NCI-H2196 treated with DMSO at 0.1 percent for 48 hours (cell line): ENCODE measurements around the gene SCG5.
A peak's percentile ranks its signal among the peaks of the same experiment; 100 is the strongest.
"Not testable (repeated sequence)": the region's sequence is repeated elsewhere in the genome, so short reads cannot be mapped to it uniquely, and the experiment has no call there.

ENCODE experiments used
- DNase-seq: peaks from one replicate; lab custom pipeline; 2025; ENCODE audit not compliant: unreplicated experiment; lab: John Stamatoyannopoulos, UW

The SCG5 gene

GRCh38 chr15:32641517-32642059, at the start of gene SCG5:
Gene SCG5, plus strand, starts transcription at chr15:32641710. Its CDS starts 1,883 bp downstream, at chr15:32643593.
- no peak for DNase-seq

DNA sequence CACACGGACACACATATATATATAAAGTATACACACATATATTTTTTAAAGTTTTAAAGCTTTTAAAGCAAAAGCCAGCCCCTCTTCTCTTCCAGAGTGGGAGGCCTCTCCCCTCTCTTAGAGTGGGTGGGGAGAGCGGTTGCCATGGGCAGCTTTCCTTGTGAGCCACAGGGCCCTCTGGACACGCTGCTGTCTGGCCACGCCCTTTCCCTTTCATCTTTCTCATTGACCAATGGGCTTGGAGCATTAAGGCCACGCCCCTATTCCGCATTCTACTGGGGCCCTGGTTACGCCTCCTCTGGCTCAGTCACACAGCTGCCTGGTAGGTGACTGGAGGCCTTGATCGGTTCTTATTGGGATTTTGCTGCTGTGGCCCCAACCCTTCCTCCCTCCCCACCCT, 48.4 kb upstream of the SCG5 start, which contains the start of gene GOLGA8N:
TSS of gene GOLGA8N (plus strand) at position 306 of the 400 bp plus-strand sequence.
- DNase-seq: not testable (repeated sequence)

DNA sequence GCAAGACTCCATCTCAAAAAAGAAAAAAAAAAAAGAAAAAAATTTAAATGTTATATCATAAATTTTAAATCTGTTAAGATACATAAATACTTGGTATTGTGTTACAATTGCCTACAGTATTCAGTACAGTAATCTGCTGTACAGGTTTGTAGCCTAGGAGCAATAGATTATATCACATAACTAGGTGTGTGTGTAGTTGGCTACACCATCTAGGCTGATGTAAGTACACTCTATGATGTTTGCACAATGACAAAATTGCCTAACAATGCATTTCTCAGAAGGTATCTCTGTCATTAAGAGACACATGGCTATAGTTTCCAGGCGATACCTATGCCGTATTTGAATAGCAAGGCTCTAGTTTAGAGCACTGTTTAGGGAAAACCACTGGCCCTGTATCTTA, 32.0 kb upstream of the SCG5 start:
- not testable (repeated sequence) for DNase-seq

- DNase-seq: not testable (repeated sequence)
Observed at GRCh38 chr15:32610719-32611118, 30.8 kb upstream of the SCG5 start.

- DNase-seq: not testable (repeated sequence)
Observed at GRCh38 chr15:32614712-32615050, 26.8 kb upstream of the SCG5 start.

DNA sequence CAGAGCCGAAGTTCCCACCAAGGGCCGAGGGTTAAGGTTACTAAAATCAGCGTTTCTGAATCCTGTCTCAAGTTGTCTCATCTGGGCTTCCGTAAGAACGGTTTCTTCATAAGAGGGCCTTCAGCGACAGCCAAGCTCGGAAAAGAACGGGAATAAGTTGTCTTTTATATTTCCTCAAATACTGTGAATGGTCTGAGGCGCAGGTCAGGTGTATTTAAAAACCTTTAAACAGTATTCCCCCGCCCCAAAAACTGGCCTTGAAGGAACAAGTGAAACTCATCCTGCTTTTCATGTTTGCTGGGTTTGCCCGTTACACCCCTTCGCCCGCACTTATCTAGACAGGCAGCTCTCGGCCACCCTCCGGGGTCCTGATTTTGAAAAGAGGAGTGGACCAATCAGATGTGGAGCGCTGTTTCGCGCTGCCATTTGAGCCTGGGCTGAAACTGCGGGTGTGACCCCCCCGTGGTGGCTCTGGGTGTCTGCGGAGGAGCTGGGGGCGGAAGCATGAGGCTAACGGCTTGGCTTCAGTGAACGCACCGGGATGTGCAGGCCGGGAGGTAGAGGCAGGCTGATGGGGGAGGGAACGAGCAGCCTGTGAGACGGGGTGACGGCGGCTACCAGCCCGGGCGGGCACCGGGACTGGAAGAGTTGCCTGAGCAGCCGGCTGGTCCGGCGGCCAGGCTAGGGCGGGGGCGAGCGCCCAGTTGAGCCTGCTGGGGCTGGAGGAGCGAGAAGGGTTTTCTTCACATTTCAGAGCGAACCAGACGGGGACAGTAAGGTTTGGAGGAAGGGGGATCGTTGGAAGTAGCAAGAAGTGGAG, 26.2 kb upstream of the SCG5 start, which contains the start of gene ARHGAP11A:
TSS of gene ARHGAP11A (plus strand) at position 454 of the 820 bp plus-strand sequence. CDS start 708 bp downstream, outside the sequence.
- not testable (repeated sequence) for DNase-seq

- DNase-seq: not testable (repeated sequence)
Observed at GRCh38 chr15:32615871-32616426, 25.6 kb upstream of the SCG5 start.

- no peak for DNase-seq
Observed at GRCh38 chr15:32636410-32636809, 5.1 kb upstream of the SCG5 start.

DNA sequence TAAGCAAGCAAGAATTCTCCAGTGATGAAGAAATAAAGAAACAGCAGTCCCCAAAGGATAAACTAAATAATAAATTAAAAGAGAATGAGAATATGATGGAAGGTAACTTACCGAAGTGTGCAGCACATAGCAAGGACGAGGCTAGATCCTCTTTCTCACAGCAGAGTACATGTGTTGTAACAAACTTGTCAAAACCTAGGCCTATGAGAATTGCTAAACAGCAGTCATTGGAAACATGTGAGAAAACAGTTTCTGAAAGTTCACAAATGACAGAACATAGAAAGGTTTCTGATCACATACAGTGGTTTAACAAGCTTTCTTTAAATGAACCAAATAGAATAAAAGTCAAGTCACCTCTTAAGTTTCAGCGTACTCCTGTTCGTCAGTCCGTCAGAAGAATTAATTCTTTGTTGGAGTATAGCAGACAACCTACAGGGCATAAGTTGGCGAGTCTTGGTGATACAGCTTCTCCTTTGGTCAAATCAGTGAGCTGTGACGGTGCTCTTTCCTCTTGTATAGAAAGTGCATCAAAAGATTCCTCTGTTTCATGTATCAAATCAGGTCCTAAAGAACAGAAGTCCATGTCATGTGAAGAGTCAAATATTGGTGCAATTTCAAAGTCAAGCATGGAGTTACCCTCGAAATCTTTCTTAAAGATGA, 4.5 kb upstream of the SCG5 start:
- no peak for DNase-seq

- no peak for DNase-seq
Observed at GRCh38 chr15:32637704-32638103, 3.8 kb upstream of the SCG5 start.

GRCh38 chr15:32642667-32643435, 1.3 kb downstream of the SCG5 start:
- DNase-seq: no peak

- no peak for DNase-seq
Observed at GRCh38 chr15:32643907-32644445, 2.5 kb downstream of the SCG5 start.

DNA sequence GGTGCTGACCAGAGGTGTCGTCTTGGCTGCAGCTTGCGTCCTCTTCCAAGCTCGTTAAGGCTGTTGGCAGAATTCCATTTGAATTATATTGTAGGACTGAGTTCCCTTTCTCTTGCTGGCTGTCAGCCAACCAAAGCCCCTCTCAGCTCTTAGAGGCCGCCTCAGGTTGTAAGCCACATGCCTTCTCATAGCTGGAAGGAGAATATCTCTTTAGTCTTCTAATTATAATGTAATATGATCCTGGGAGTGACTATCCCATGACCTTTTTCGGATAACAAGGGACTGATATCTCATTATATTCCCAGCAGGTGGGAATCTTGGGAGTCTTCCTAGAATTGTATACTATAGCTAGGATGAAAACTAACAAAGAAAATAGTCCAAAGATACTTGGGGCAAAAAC, 4.8 kb downstream of the SCG5 start:
- no peak for DNase-seq

- DNase-seq: no peak
Observed at GRCh38 chr15:32649342-32649741, 7.8 kb downstream of the SCG5 start.

- peak; percentile 18 for DNase-seq
Observed at GRCh38 chr15:32651229-32651837, 9.8 kb downstream of the SCG5 start.

- DNase-seq: no peak
Observed at GRCh38 chr15:32652178-32652577, 10.7 kb downstream of the SCG5 start.

DNA sequence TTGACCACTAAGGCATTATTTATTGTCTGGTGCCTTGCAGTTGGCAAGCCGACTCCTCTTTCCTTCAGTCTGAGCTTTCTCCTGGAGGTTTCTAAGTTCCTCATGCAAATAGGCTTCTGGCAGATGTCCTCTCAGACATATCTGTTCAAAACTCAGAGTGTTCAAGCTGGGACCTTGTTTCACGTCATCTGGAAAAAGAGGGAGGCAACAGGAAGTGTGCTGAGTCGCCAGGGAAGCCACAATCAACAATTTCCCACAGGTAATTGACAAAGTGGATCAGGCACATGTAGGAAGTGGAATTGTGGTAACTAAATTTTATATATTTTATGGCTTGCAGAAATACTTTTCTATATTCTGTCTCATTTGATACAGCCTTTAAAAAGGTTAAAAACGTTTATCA, 14.6 kb downstream of the SCG5 start:
- DNase-seq: no peak

GRCh38 chr15:32656496-32656895, 15.0 kb downstream of the SCG5 start:
- DNase-seq: no peak

DNA sequence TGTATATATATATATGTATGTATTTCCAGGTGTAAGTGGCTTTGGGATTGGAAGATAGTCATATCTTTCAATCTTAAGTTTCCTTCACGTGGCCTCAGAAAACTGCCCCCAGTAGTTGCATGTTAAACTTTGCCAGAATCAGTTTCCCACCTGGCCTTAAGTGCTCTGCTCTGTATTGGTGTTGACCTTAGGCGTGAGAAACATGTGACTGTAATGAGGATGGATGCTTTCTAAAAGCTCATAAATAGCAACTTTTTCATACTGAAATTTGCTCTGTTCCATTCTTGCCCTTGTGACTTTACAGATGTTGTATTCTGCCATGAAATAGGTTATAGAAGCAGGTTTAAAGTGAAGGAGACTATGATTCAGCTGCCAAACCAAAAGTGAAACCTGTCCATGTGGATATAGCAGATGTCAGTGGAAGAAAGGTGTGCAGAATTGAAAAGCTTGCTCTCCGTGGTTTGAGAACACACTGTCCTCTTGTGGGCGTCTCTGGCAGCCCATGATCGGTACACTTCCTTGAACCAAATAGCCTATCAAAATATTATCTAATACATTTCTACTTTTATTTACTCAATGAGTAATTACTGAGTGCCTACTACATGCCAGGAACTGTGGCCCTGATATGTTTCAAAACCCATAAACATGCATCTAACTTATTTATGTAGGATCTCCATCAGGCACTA, 15.8 kb downstream of the SCG5 start:
- peak; percentile 13 for DNase-seq

DNA sequence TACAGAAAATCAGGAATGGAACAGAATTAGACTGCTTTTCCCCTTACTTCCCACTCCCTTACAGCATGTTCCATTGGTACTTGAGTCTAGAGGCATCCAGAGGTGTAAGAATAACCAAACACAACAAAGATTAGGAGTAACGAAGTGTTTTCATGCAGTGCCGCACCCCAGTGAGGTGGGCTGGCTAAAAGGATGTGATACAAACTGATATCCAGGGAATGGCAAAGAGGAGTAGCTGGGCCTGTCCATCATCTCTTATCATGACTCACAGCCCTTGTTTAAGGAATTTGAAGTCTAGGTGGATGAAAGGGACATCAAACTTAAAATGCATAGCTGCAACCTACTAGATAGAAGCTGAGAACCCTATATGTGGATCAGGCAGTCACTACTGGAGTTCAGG, 16.4 kb downstream of the SCG5 start:
- no peak for DNase-seq
